GM19463 (cell line): Measurements from ENCODE around the gene ZNF761.
"Not testable (repeated sequence)": the region's sequence is repeated elsewhere in the genome, so short reads cannot be mapped to it uniquely, and the experiment has no call there.

Experiments used
- ATAC-seq: cut with Tn5 transposase; IDR thresholded peaks from one replicate; pipeline ENCODE4 v1.9.1; 2021; ENCODE audit warnings: mild to moderate bottlenecking, moderate library complexity; ENCODE audit not compliant: unreplicated experiment

Gene ZNF761

GRCh38 chr19:53455828-53456227 lies 24.0 kb downstream of the ZNF761 start:
- no peak for ATAC-seq

GRCh38 chr19:53460131-53460721 lies 28.4 kb downstream of the ZNF761 start:
- ATAC-seq: not testable (repeated sequence)

- no peak for ATAC-seq
Observed at GRCh38 chr19:53461866-53462265, 30.1 kb downstream of the ZNF761 start.

- ATAC-seq: no peak
Observed at GRCh38 chr19:53462861-53463260, 31.1 kb downstream of the ZNF761 start.

- no peak for ATAC-seq
Observed at GRCh38 chr19:53463263-53463662, 31.5 kb downstream of the ZNF761 start.

GRCh38 chr19:53466726-53467484 lies 35.1 kb downstream of the ZNF761 start:
- ATAC-seq: peak; percentile 12

GRCh38 chr19:53467485-53468262 lies 35.9 kb downstream of the ZNF761 start, which contains the start of gene ZNF813:
Gene ZNF813 (plus strand): TSS chr19:53467733. CDS start chr19:53483823, 16,090 bp downstream.
- peak; percentile 92 for ATAC-seq

- ATAC-seq: not testable (repeated sequence)
Observed at GRCh38 chr19:53468628-53469027, 36.8 kb downstream of the ZNF761 start.

GRCh38 chr19:53471916-53472315 lies 40.1 kb downstream of the ZNF761 start:
- ATAC-seq: no peak

GRCh38 chr19:53474832-53475231 lies 43.0 kb downstream of the ZNF761 start:
- ATAC-seq: not testable (repeated sequence)

GRCh38 chr19:53475470-53475869 lies 43.7 kb downstream of the ZNF761 start:
- ATAC-seq: not testable (repeated sequence)

GRCh38 chr19:53483751-53484150 lies 52.0 kb downstream of the ZNF761 start:
- ATAC-seq: not testable (repeated sequence)

- ATAC-seq: no peak
Observed at GRCh38 chr19:53485046-53486004, 53.5 kb downstream of the ZNF761 start.

GRCh38 chr19:53492153-53492552 lies 60.4 kb downstream of the ZNF761 start:
- no peak for ATAC-seq

GRCh38 chr19:53497311-53498023 lies 65.7 kb downstream of the ZNF761 start:
- ATAC-seq: not testable (repeated sequence)

- not testable (repeated sequence) for ATAC-seq
Observed at GRCh38 chr19:53498024-53498395, 66.2 kb downstream of the ZNF761 start.

- ATAC-seq: not testable (repeated sequence)
Observed at GRCh38 chr19:53503151-53503550, 71.4 kb downstream of the ZNF761 start.

GRCh38 chr19:53503671-53504364 lies 72.0 kb downstream of the ZNF761 start:
- ATAC-seq: not testable (repeated sequence)

- ATAC-seq: not testable (repeated sequence)
Observed at GRCh38 chr19:53504365-53504703, 72.5 kb downstream of the ZNF761 start.
